LNCAP (cell line): ENCODE data around the gene B3GNT2.

ENCODE experiments used
- TF ChIP-seq, protein P1 (sequence below): fragments of 450-650 bp; IDR thresholded peaks from 2 replicates; pipeline ENCODE4 v1.5.1; 2017; ENCODE audit warnings: mild to moderate bottlenecking

Gene B3GNT2

GRCh38 chr2:62215306-62216064, 19.6 kb downstream of the B3GNT2 start:
- TF ChIP-seq, protein P1, sequence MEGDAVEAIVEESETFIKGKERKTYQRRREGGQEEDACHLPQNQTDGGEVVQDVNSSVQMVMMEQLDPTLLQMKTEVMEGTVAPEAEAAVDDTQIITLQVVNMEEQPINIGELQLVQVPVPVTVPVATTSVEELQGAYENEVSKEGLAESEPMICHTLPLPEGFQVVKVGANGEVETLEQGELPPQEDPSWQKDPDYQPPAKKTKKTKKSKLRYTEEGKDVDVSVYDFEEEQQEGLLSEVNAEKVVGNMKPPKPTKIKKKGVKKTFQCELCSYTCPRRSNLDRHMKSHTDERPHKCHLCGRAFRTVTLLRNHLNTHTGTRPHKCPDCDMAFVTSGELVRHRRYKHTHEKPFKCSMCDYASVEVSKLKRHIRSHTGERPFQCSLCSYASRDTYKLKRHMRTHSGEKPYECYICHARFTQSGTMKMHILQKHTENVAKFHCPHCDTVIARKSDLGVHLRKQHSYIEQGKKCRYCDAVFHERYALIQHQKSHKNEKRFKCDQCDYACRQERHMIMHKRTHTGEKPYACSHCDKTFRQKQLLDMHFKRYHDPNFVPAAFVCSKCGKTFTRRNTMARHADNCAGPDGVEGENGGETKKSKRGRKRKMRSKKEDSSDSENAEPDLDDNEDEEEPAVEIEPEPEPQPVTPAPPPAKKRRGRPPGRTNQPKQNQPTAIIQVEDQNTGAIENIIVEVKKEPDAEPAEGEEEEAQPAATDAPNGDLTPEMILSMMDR: no peak

DNA sequence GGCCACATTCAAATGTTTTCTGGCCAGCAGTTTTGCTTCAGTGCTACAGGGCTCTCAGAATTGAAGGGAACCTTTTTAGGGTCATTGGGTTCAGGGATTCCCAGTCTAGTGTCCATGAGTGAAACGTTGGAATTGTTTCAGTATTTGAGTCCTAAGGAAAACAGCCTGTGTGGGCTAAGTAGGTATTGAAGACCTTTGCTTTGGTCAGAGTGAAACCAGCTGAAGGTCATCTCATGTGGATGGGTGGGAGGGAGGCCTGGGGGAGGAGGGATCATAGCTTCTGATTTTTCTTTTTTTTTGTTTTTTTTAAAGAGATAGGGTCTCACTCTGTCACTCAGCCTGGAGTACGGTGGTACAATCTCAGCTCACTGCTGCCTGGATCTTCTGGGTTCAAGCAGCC, 20.2 kb downstream of the B3GNT2 start:
- TF ChIP-seq, protein P1: no peak

DNA sequence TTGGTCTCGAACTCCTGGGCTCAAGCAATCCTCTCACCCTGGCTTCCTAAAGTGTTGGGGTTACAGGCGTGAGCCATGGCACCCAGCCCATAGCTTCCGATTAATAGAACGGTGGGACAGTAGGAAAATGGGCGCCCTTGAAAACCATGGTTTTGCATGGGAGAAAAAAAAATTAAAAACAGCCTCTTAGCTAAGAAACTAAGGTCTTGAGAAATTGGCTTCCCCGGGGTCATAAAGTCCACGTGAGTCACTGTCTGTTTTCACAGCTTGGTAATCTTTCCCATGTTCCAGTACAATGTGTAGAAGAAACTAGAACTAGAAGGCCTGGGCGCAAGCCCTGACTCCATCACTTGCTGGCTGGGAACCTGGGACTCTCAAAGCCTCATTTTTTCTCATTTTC, 20.7 kb downstream of the B3GNT2 start:
- TF ChIP-seq, protein P1: no peak

DNA sequence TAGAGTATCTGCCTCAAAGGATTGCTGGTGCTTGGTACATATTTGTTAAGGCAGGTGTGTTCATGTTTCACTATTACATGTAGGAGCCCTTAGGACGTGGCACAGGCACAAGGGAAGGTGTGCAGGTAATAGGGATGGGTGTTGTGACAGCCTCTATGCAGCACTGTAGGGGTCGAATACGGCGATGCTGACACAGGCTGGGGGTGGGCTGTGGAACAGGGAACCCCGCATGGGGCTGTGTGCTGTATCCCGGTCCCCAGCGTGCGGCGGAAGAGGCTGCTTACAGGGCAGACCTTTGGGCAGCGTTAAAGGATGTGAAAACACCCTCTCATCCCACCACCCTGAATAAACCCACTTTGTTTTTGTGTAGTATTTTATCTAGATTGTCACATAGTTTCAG, 21.5 kb downstream of the B3GNT2 start:
- TF ChIP-seq, protein P1: no peak

DNA sequence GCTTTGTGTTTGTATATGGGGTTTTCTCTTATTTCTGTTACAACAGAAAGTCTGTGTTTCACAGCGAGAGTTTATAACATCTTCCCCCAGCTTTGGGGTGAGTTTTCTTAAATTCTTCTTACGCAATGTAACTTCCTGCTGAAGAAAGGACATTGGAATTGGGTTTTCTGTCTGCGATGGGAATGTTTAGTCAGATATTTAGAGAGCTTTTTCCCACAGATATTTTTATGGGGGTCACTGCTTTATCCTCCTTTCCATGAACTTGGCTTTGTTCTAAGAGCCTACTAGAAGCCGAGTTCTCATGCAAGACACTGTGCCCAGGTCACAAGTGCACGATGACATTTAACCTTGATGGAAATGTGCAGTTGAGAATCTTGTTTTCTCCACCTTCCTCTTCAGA, 22.1 kb downstream of the B3GNT2 start:
- TF ChIP-seq, protein P1: no peak

DNA sequence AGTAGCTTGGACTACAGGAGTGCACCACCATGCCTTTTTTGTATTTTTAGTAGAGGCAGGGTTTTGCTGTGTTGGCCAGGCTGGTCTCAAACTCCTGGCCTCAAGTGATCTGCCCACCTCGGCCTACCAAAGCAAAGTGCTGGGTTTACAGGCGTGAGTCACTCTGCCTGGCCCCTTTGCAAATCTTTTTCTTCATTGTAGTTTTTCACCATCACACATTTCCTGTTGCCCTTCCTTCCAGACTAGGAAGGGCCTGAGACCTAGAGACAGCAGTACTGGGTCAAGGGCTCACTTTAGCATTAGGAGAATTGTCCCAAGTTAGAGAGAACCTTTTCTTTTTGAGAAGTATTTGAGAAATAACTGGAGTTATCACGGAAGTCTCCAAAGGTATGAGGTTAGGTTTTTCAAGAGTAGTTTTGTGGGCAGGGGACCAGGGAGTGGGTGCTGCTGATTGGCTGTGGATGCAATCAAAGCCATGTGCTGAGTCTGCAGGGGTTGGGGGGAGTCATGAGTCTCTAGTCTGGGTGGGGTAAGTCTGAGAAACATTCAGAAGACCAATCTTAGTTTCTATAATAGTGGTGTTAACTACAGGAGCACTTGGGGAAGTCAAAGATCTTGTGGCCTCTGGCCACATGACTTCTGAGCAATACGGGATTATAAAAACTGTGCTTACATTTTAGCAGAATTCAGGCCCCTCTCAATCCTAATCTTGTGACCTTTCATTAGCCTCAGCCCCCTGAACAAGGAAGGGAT, 23.7 kb downstream of the B3GNT2 start:
- TF ChIP-seq, protein P1: no peak

DNA sequence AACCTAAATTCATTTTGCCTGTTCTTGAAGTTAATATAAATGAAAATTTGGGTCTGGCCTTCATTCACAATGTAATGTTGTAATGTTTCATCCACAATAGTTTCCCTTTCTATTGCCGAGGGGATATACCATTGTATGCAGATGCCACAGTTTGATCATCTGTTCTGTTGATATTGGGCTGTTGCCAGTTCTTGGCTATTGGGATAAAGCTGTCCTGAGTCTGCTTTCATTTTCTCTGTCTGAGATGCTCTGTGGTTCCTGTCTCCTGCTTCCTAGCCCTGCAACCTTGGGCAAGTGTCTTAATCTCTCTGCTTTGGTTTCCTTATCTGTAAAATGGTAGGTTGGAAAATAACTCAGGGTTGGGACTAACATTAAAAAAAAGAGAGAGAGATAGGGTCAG, 25.2 kb downstream of the B3GNT2 start:
- TF ChIP-seq, protein P1: no peak
